GM12872 (cell line): ENCODE data around the gene SDSL.

ENCODE experiments used
- TF ChIP-seq, protein P1 (sequence below): IDR thresholded peaks from 3 replicates; pipeline ENCODE4 v1.5.1; 2011; ENCODE audit warnings: low read depth, mild to moderate bottlenecking, low read length, moderate library complexity; ENCODE audit not compliant: insufficient read depth

Gene SDSL

DNA sequence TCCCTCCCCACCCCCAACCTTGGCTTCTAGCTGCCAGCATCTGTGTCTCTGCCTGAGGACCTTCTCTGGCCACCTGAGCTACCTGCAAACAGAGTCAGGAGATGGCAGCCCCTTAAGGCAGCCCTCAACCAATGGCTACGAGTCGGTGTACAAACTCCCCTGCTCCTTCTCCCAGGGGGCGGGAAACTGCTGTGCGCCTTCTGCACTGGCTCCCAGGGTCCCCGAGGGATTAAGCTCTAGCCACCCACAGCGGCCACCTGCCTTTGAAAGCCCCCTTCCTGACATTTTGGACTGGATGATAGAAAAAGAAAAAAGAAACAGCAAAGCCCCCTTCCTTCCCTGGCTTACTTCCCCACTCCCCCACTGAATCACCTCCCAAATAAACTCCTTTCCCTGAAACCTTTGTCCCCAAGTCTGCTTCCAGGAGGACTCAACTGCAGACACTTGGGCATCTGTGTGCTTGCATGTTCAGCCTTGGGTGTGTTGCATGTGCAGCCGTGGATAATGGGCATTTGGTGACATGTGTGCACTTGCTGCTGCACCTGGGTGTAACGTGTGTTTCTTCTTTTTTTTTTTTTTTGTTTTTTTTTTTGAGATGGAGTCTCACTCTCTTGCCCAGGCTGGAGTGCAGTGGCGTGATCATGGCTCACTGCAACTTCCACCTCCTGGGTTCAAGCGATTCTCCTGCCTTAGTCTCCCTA is 24.5 kb upstream of the SDSL start:
- TF ChIP-seq, protein P1, sequence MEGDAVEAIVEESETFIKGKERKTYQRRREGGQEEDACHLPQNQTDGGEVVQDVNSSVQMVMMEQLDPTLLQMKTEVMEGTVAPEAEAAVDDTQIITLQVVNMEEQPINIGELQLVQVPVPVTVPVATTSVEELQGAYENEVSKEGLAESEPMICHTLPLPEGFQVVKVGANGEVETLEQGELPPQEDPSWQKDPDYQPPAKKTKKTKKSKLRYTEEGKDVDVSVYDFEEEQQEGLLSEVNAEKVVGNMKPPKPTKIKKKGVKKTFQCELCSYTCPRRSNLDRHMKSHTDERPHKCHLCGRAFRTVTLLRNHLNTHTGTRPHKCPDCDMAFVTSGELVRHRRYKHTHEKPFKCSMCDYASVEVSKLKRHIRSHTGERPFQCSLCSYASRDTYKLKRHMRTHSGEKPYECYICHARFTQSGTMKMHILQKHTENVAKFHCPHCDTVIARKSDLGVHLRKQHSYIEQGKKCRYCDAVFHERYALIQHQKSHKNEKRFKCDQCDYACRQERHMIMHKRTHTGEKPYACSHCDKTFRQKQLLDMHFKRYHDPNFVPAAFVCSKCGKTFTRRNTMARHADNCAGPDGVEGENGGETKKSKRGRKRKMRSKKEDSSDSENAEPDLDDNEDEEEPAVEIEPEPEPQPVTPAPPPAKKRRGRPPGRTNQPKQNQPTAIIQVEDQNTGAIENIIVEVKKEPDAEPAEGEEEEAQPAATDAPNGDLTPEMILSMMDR = no peak

DNA sequence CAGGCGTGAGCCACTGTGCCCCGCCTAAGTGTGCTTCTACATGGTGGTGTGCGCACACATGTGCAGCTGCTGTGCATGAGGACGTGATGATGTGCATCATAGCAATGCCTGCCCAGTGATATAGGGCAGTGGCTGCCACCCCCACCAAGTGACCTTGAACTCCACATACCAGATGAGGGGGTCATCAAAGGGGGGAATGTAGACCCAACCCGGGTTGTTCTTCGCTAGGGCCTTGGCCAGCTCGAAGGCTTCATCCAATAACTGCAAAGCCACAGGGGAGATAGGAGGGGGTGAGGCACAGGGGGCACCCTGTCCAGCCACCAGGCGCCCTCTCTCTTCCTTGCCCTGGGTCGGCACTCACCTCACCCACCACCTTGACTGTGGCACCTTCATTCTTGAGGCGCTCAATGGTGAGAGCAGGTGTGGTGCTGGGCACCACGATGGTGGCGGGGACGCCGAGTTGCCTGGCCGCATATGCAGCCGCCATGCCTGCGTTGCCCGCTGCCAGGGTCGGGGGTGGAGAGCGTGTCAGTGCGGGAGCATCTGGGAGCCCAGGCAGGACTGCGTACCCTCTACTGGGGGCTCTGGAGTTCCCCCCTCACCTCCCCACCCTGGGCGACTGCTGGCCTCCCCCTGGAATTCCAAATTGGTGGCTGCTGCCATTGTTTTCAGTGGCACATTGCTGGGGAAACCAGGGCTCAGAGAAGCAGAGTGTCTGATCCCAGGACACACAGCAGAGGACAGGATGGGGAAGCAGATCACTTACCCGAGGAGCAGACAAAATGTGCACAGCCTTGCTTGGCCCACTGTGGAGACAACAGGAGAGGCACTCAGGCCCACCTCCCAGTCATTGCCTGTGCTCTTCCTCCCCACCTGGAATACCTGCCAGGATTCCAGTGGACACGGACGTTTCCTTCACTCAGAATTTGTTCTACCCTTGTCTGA is 23.6 kb upstream of the SDSL start:
- TF ChIP-seq, protein P1 = no peak

DNA sequence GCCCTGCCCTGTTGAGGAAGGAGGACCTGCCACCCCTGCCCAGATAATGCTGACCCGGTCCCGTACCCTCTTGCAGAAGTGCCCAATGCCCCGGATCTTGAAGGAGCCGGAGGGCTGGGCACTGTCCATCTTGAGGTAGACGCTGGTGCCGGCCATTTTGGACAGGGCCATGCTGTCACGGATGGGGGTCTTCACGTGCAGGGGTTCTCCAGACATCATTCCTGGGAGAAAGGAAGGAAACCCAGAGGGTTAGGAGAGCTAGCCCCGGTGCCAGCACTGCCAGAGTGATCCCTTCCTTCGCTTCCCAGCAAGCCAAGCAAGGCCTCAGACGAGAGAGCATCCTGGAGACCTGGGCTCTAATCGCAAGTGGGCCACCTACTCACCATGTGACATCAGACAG is 22.7 kb upstream of the SDSL start:
- TF ChIP-seq, protein P1 = no peak

DNA sequence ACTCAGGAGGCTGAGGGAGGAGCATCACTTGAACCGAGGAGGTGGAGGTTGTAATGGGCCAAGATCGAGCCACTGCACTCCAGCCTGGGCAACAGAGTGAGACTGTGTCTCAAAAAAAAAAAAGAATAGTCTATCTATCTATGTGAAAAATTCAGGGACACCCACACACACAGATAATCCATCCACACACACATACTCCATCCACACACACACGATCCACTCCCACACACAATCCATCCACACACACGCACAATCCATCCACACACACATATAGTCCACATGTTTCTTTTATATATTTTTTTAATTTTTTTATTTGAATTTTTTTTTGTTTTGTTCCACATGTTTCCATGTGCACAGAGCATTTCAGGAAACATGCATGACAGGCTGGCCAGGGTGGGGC is 21.8 kb upstream of the SDSL start:
- TF ChIP-seq, protein P1 = no peak

DNA sequence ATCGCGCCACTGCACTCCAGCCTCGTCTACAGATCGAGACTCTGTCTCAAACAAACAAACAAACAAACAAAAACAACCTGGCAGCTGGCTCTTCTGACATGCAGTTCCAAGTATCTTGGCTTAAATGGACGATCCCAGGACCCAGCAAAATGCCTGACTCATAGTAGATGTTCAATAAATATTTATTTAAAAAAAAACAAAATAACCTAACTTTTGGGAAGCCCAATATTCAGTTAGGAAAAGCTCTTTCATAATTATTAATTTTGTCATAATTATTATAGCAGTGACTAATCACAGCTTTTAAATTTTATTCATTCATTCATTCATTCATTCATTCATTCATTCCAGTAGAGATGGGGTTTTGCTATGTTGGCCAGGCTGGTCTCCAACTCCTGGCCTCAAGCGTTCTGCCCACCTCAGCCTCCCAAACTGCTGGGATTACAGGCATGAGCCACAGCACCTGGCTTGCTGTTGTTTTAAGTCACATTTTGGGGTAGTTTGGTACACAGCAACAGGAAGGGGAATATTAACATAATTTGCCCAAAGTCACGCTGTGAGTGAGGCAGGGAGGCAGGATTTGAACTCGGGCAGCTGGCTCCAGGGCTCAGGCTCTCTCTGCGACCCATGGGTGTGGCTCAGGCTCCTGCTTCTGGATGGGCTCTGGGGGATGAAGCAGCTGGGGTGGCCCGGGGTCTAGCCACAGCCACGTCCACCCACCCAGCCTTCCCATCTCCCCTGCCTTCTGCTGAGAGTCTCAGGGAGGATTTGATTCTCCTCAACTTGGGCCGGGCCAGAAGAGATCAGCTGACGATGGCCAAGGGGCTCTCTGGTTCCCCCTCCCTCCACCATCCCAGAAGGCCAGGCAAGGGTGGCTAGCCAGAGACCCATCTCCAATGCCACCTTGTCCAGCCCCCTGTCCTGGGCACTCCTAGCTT is 20.8 kb upstream of the SDSL start:
- TF ChIP-seq, protein P1 = no peak

DNA sequence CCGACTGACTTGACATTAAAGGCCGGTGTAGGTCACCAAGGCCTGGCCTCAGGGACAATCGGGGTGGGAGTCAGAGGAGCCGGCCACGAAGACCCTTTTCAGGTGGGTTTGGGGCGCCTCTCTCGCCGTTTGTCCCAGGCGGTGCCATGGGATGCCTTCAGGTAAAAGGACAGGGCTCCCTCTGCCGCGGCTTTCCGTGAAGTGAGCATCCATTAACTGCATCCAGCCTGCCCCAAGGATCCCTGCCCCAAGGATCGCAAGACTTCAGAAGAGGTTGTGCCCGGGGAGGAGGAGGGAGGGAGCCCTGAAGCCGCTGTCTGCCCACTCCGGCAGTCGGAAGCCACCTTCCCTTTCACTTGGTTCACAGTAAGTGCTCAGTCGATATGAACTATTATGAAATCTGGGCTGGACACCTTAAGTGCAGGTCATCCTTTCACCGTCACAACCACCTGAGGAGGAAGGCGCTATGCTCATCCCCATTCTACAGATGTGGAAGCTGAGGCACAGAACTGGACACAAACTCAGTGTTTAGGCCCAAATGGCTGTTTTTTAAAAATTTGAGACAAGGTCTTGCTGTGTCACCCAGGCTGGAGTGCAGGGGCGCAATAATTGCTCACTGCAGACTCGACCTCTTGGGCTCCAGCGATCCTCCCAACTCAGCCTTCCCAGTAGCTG is 19.5 kb upstream of the SDSL start:
- TF ChIP-seq, protein P1 = no peak
